ENCODE results near the gene NTRK3. TPM values are rescaled to one million over a fixed set of nuclear protein-coding genes. Genes with fewer than 3 reads are reported as not detected.

The NTRK3 gene
- total RNA-seq, 1 experiment from 2014 or later: not detected

GRCh38 chr15:87938031-87938430 is 318.5 kb downstream of the NTRK3 start:
- peaks cover 6% of the 10 kb centered on the region for H3K9me3 Mint-ChIP-seq (ENCODE audit: low read depth, unreplicated experiment)
- H3K27me3 Mint-ChIP-seq (ENCODE audit: unreplicated experiment): no peaks in the 10 kb centered on the region
- TF ChIP-seq, protein P1, sequence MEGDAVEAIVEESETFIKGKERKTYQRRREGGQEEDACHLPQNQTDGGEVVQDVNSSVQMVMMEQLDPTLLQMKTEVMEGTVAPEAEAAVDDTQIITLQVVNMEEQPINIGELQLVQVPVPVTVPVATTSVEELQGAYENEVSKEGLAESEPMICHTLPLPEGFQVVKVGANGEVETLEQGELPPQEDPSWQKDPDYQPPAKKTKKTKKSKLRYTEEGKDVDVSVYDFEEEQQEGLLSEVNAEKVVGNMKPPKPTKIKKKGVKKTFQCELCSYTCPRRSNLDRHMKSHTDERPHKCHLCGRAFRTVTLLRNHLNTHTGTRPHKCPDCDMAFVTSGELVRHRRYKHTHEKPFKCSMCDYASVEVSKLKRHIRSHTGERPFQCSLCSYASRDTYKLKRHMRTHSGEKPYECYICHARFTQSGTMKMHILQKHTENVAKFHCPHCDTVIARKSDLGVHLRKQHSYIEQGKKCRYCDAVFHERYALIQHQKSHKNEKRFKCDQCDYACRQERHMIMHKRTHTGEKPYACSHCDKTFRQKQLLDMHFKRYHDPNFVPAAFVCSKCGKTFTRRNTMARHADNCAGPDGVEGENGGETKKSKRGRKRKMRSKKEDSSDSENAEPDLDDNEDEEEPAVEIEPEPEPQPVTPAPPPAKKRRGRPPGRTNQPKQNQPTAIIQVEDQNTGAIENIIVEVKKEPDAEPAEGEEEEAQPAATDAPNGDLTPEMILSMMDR (IDR thresholded peaks at IDR 0.05; ENCODE audit: unreplicated experiment): no peak
- H3K4me3 Mint-ChIP-seq (ENCODE audit: low read depth, unreplicated experiment): no peak overlapping the region
- no peaks in the 10 kb centered on the region for H3K36me3 Mint-ChIP-seq (ENCODE audit: insufficient read depth, unreplicated experiment)
- no peak for DNase-seq
- no TSS peak for BruUV-seq (replicated peaks)
- H3K27ac Mint-ChIP-seq (ENCODE audit: unreplicated experiment): no peak overlapping the region
- intact Hi-C loops (cut with micrococcal nuclease; ENCODE audit: unreplicated experiment): no loop called here
- no peaks in the 10 kb centered on the region for H3K4me1 Mint-ChIP-seq (ENCODE audit: low read depth, unreplicated experiment)
- CTCF ChIA-PET: no interaction called here

DNA sequence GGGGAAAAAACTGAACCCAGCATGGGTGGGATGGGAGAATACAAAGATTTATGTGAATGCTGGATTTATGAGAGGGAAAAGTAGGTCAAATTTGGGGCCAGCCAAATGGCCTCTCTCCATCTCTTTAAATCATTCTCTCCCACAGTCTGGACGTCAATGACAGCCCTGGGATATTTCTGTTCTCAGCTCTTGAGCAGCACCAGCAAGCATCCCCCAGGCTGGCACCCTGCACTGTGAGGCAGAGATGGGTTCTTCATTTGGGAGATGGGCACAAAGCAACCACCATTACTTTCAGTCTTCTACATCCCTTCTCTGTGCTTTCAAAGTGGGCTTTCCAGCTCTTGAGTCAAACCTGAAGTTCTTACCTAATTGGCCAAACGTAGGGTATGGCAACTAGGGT is 321.0 kb downstream of the NTRK3 start:
- H3K4me3 Mint-ChIP-seq (ENCODE audit: low read depth, unreplicated experiment): no peak overlapping the region
- no peak overlapping the region for H3K27ac Mint-ChIP-seq (ENCODE audit: unreplicated experiment)
- CTCF ChIA-PET: no interaction called here
- peaks cover 9% of the 10 kb centered on the region for H3K9me3 Mint-ChIP-seq (ENCODE audit: low read depth, unreplicated experiment)
- intact Hi-C loops (cut with micrococcal nuclease; ENCODE audit: unreplicated experiment): no loop called here
- H3K36me3 Mint-ChIP-seq (ENCODE audit: insufficient read depth, unreplicated experiment): no peaks in the 10 kb centered on the region
- no TSS peak for BruUV-seq (replicated peaks)
- H3K27me3 Mint-ChIP-seq (ENCODE audit: unreplicated experiment): no peaks in the 10 kb centered on the region
- TF ChIP-seq, protein P1 (IDR thresholded peaks at IDR 0.05; ENCODE audit: unreplicated experiment): no peak
- H3K4me1 Mint-ChIP-seq (ENCODE audit: low read depth, unreplicated experiment): no peaks in the 10 kb centered on the region
- no peak for DNase-seq

DNA sequence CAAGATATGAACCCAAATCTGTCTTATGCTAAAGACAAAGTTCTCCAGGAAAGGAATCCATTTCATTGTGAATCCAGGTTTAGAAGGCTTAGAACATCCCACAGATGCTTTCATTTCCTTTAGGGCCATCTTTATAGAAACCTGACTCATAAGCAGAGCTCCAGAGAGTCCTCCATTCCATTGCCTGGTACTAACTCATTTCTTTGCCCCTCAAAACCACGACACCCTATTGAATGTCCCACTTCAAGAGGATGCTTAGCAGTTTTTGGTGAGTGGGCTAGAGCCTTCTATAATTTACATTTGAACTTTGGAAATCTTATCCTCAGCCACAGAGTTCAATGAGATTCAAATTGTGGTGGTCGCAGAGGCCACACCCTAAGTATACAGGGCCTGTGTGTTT is 325.0 kb downstream of the NTRK3 start:
- no peaks in the 10 kb centered on the region for H3K36me3 Mint-ChIP-seq (ENCODE audit: insufficient read depth, unreplicated experiment)
- H3K27ac Mint-ChIP-seq (ENCODE audit: unreplicated experiment): no peak overlapping the region
- CTCF ChIA-PET: no interaction called here
- BruUV-seq (replicated peaks): no TSS peak
- H3K9me3 Mint-ChIP-seq (ENCODE audit: low read depth, unreplicated experiment): peaks cover 9% of the 10 kb centered on the region
- no peak for DNase-seq
- H3K4me3 Mint-ChIP-seq (ENCODE audit: low read depth, unreplicated experiment): no peak overlapping the region
- H3K27me3 Mint-ChIP-seq (ENCODE audit: unreplicated experiment): no peaks in the 10 kb centered on the region
- H3K4me1 Mint-ChIP-seq (ENCODE audit: low read depth, unreplicated experiment): no peaks in the 10 kb centered on the region
- intact Hi-C loops (cut with micrococcal nuclease; ENCODE audit: unreplicated experiment): no loop called here
- TF ChIP-seq, protein P1 (IDR thresholded peaks at IDR 0.05; ENCODE audit: unreplicated experiment): no peak

DNA sequence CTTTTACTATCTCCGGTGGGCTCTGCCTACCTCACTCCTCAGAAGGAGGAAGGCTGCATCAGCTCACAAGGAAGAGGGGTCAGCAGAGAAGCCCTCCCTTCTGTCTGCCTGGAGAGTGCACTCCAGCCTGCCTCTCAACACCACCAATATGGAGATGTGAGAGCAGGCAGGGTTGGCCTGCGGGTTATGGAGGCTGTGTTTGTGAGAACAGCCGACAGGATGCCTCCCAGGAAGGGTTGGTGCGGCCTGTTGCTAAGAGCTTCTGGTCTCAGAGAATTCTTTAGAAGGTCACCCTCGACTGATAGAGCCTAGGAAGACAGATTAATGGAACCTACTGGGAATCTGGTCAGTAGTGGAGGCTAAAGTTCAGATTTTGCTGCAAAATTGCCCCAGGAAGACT is 326.1 kb downstream of the NTRK3 start:
- no peak for DNase-seq
- no TSS peak for BruUV-seq (replicated peaks)
- H3K27ac Mint-ChIP-seq (ENCODE audit: unreplicated experiment): no peak overlapping the region
- peaks cover 9% of the 10 kb centered on the region for H3K9me3 Mint-ChIP-seq (ENCODE audit: low read depth, unreplicated experiment)
- CTCF ChIA-PET: no interaction called here
- TF ChIP-seq, protein P1 (IDR thresholded peaks at IDR 0.05; ENCODE audit: unreplicated experiment): no peak
- H3K4me1 Mint-ChIP-seq (ENCODE audit: low read depth, unreplicated experiment): no peaks in the 10 kb centered on the region
- no peaks in the 10 kb centered on the region for H3K27me3 Mint-ChIP-seq (ENCODE audit: unreplicated experiment)
- H3K36me3 Mint-ChIP-seq (ENCODE audit: insufficient read depth, unreplicated experiment): no peaks in the 10 kb centered on the region
- no peak overlapping the region for H3K4me3 Mint-ChIP-seq (ENCODE audit: low read depth, unreplicated experiment)
- intact Hi-C loops (cut with micrococcal nuclease; ENCODE audit: unreplicated experiment): no loop called here

DNA sequence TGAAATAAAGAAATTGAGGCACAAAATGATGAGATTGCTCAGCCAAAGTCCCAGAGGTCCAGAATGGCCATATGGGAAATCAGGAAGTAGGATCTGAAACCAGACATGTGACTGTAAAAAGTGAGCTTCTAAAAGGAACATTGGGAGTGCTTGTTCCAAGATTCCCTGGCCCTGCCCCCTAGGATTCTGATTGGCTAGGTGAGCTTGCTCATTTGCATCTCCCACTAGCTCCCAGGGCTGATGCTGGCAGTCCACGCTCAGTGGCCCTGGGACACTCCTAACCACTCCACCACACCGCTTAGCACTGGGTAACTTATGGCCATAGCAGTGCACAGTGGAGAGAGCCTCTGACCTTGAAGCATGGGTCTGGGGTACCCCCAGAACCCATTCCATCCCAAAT is 326.7 kb downstream of the NTRK3 start:
- no TSS peak for BruUV-seq (replicated peaks)

More for the DNA sequence above, 326.7 kb downstream of the NTRK3 start:
- CTCF ChIA-PET: no interaction called here
- intact Hi-C loops (cut with micrococcal nuclease; ENCODE audit: unreplicated experiment): no loop called here
- DNase-seq: no peak
- H3K4me1 Mint-ChIP-seq (ENCODE audit: low read depth, unreplicated experiment): no peaks in the 10 kb centered on the region
- TF ChIP-seq, protein P1 (IDR thresholded peaks at IDR 0.05; ENCODE audit: unreplicated experiment): no peak
- peaks cover 7% of the 10 kb centered on the region for H3K9me3 Mint-ChIP-seq (ENCODE audit: low read depth, unreplicated experiment)
- H3K4me3 Mint-ChIP-seq (ENCODE audit: low read depth, unreplicated experiment): no peak overlapping the region
- H3K27me3 Mint-ChIP-seq (ENCODE audit: unreplicated experiment): no peaks in the 10 kb centered on the region
- H3K27ac Mint-ChIP-seq (ENCODE audit: unreplicated experiment): no peak overlapping the region
- H3K36me3 Mint-ChIP-seq (ENCODE audit: insufficient read depth, unreplicated experiment): no peaks in the 10 kb centered on the region
